Hematopoietic multipotent progenitor cell treated with erythropoietin and hydrocortisone succinate and interleukin-3 and kit ligand, for 15 days (in vitro differentiated cells): ENCODE measurements around the gene MAP7D1.
"Not testable (repeated sequence)": the region's sequence is repeated elsewhere in the genome, so short reads cannot be mapped to it uniquely, and the experiment has no call there.

Source experiments
- DNase-seq: peaks from one replicate; pipeline ENCODE4 v3.0.0-alpha.2; 2015; ENCODE audit warnings: low spot score

The MAP7D1 gene

GRCh38 chr1:36203554-36204346 lies 47.8 kb downstream of the MAP7D1 start:
- no peak for DNase-seq

GRCh38 chr1:36204347-36204909 lies 48.5 kb downstream of the MAP7D1 start:
- no peak for DNase-seq

DNA sequence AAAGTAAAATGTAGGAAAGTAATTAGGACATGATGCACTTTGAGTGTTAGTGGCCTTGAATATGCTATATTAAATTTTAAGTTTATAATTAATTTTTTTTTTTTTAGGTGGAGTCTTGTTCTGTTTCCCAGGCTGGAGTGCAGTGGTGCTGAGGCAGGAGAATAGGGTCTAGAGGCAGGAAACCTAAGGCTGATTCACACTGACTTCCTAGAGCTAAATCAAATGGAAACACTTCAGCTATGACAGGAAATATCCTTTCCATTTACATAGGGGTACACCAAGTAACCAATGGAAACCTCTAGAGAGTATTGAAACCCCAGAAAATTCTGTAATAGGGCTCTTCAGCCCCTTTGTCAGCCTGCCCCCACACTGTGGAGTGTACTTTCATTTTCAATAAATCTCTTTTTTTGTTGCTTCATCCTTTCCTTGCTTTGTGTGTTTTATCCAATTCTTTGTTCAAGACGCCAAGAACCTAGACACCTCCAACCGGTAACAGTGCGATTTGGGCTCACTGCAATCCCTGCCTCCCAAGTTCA lies 50.4 kb downstream of the MAP7D1 start:
- no peak for DNase-seq

GRCh38 chr1:36207339-36207738 lies 51.4 kb downstream of the MAP7D1 start:
- no peak for DNase-seq

DNA sequence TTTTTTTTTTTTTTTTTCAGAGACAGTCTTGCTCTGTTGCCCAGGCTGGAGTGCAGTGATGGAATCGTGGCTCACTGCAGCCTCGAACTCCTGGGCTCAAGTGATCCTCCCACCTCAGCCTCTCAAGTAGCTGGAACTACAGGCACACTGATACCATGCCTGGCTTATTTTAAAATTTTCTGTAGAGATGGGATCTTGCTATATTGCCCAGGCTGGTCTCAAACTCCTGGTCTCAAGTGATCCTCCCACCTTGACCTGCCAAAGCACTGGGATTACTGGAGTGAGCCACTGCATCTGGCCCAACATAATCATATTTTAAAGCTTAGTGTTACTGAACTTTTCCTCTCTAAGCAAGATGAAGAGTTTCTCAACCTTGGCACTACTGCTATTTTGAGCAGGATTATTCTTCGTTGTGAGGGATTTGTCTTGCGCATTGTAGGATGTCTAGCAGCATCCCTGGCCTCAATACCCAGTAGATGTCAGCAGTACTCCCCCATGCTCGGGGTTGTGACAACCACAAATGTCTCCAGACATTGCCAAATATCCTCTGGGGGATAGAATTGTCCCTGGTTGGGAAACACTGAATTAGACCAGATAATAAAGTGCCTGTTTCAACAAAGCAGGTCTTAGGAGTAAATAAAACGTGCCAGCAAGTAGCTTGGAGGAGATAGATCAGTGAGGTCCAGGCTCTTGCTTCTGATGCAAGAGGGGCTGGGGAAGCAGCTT lies 53.2 kb downstream of the MAP7D1 start:
- DNase-seq, result no peak

DNA sequence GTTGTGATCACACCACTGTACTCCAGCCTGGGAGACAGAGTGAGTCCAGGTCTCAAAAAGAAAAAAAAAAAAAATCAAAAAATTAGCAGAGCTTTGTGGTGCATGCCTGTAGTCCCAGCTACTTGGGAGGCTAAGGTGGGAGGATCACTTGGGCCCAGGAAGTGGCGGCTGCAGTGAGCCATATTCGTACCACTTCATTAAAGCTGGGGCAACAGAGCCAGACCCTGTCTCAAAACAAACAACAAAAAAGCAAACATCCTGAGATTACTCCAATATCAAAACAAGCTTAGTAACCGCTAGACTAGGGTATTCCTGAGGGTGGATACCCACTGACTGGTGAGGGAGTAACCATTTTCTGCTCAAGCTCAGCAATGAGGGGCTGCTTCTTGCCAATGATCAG lies 55.3 kb downstream of the MAP7D1 start:
- no peak for DNase-seq

DNA sequence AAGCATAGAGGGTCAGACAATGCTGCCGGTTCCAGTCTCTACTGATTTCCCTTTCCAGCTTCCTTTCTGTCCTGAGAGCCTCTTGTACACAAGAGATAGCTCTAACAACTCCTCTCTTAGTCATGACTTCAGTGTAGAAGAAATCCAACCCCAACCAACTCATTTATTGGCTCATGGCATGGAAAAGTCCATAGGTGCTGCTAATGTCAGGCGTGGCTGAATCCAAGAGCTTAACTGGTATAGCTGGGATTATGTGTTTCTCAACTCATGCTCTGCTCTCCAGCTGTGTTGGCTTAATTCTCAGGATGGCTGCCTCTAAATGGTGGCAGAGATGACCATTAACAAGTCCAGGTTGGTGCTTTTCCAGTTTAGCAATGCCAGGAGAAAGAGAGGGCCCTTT lies 55.9 kb downstream of the MAP7D1 start:
- no peak for DNase-seq

- DNase-seq, result no peak
These were observed 56.8 kb downstream of the MAP7D1 start for GRCh38 chr1:36212782-36213181.

DNA sequence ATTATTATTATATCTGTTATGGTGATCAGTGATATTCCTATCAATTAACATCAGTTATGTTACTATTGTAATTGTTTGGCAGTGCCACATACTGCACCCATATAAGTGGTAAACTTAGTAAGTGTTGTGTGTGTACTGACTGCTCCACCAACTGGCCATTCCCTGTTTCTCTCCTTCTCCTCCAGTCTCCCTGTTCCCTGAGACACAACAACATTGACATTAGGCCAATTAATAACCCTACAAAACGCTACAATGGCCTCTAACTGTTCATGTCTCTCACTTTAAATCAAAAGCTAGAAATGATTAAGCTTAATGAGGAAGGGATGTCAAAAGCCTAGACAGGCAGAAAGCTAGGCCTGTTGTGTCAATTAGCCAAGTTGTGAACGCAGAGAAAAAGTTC lies 61.7 kb downstream of the MAP7D1 start:
- DNase-seq, result no peak

DNA sequence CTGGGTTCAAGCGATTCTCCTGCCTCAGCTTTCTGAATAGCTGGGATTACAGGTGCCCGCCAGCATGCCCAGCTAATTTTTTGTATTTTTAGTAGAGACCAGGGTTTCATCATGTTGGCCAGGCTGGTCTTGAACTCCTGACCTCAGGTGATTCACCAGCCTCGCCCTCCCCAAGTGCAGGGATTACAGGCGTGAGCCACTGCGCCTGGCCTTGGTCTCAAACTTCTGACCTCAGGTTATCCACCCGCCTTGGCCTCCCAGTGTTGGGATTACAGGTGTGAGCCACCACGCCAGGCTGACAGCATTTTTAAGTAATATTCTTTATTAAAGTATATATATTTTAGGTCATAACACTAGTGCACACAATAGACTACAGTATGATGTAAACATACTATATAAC lies 65.9 kb downstream of the MAP7D1 start:
- not testable (repeated sequence) for DNase-seq

DNA sequence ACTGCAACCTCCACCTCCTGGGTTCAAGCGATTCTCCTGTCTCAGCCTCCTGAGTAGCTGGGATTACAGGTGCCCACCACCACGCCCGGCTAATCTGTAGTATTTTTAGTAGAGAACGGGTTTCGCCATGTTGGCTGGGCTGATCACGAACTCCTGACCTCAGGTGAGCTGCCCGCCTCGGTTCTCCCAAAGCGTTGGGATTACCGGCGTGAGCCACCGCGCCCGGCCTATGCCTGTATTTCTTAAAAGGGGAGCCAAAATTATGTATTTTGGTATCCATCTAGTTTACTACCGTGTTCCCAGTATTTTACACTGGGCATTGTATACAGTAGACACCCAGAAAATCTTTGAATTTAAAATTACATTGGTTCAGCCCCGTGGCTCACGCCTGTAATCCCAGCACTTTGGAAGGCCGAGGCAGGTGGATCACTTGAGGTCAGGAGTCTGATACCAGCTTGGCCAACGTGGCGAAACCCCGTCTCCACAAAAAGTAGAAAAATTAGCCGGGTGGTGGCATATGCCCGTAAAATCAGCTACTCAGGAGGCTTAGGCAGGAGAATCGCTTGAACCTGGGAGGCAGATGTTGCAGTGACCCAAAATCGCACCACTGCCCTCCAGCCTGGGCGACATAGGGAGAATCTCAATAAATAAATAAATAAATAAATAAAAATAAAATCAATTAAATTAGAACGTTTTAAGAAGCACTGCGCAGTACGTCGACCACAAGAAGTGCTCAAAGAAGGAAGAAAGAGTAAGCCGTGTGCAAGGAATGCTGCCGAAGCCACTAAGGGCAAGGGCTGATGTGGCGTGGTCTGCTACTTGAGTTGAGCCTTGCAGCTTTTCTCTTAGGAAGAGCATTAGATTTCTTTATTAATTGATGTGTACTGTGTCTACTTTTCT lies 66.8 kb downstream of the MAP7D1 start:
- no peak for DNase-seq

GRCh38 chr1:36223381-36223995 lies 67.5 kb downstream of the MAP7D1 start:
- DNase-seq, result peak; percentile 68

- DNase-seq, result peak; percentile 100
These were observed 68.1 kb downstream of the MAP7D1 start, which contains the start of gene THRAP3 for GRCh38 chr1:36223996-36224536. THRAP3 (plus strand) TSS chr1:36224443; CDS start chr1:36282564, 58,121 bp downstream.

- peak; percentile 87 for DNase-seq
These were observed 68.8 kb downstream of the MAP7D1 start for GRCh38 chr1:36224537-36225282.

GRCh38 chr1:36225283-36225899 lies 69.4 kb downstream of the MAP7D1 start:
- no peak for DNase-seq

- DNase-seq, result not testable (repeated sequence)
These were observed 74.3 kb downstream of the MAP7D1 start for GRCh38 chr1:36230279-36230678.
